CD4-positive, alpha-beta T cell treated with Interleukin-12 subunit alpha and Interleukin-12 subunit beta, for 1 hour (primary cell): ENCODE data around the gene GCN1.

Experiments
- DNase-seq: peaks from one replicate; pipeline ENCODE4 v3.0.0-alpha.2; 2020

The GCN1 gene

GRCh38 chr12:120136093-120136770 lies 58.3 kb downstream of the GCN1 start:
- DNase-seq, result no peak

DNA sequence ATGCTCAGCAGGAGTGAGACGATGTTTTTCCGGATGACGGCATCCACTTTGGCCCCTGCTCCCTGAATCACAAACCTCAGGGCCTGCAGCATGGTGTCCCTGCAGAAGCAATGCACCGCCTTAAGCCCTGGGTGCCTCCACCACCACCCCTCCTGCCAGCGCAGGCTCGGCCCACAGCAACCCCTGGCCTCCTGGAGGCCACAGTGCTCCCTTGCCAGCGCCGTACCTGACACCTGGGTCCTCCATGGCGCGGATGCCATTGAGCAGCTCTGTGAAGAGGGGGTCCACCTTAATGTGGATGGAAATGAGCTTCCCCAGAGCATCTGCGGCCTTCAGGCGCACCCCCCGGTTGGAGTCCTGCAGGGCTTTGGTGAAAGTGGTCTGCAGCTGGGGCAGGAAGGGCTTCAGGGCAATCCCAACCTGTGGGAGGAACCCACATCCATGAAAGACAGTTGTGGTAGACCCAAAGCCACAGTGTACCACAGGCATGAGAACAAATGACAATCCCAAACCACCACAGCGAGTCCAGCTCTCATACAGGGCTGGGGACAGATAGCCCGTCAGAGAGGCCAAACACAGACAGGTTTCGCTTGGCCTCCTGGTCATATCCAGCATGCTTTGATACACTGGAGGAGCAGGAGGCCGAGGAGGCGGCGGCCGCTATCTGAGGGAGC lies 60.1 kb downstream of the GCN1 start:
- no peak for DNase-seq

- no peak for DNase-seq
Measured at GRCh38 chr12:120132863-120133385, 61.6 kb downstream of the GCN1 start.

DNA sequence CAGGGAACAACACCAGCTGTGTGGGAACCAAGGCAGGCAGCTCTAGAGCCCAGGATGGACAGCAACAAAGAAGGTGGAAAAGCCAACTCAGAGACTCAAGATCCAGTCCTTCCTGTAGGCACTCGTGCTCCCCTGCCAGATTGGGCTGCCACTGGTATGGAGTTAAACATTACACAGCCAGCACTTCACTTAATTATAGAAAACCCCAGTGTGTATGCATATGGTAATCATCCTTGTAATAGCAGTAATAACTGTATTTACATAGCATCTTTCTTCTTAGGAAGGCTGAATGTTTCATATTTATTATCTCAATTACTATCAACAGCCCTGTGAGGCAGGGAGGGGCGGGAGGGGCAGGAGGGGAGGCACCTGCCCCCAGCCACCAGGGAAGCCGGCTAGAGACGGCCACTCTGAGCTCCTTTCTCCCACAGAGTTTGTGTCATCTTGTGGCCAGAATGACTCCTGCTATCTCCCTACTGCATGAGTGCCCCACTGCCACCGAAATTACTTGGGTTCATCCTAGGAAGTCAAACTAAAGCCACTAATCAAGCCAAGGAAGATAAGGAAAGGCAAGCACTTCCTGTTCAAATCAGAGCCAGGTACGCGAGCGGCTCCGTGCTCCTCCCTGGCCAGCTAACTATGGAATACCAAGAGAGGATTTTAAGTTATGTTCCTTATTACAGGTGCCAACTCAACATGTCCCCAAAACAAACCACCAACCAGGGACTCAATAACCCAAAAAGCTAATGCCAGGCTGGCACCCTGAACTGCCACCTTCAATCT lies 62.3 kb downstream of the GCN1 start:
- no peak for DNase-seq

DNA sequence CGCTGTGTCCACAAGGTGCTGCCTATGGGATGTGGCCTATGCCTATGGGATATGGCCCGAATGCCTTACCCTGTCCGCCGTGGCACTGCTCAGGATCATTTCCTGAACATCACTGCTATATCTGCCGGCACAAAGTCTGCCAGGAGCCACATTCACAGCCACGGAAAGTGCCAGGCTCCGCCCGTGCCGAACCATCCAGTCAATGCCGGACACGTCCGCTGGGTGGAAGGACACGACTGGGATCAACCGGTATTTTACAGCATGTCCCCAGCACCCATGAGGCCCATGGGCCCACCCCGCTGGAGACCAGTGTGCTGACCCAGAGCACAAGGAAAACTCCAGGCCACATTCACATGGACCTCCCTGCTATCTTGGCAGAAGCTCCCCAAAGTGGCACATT lies 63.4 kb downstream of the GCN1 start:
- DNase-seq, result no peak

DNA sequence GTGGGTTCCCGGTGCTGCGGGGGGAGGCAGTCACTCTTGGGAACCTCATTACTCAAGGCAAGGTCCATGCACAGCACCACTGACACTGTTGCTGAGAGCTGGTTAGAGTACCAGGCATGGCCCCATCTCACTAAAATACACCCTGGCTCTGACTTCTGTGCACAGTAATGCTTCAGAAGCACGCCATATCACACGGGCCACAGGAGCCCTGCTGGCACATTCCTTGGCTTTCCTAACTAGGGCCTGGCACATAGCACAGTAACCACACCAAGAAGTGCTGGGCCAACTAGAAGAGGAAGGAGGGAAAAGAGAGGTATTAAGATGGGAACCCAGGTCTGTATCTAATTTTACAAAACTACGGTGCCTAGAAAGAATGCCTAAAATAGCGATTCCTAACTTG lies 64.5 kb downstream of the GCN1 start:
- no peak for DNase-seq

DNA sequence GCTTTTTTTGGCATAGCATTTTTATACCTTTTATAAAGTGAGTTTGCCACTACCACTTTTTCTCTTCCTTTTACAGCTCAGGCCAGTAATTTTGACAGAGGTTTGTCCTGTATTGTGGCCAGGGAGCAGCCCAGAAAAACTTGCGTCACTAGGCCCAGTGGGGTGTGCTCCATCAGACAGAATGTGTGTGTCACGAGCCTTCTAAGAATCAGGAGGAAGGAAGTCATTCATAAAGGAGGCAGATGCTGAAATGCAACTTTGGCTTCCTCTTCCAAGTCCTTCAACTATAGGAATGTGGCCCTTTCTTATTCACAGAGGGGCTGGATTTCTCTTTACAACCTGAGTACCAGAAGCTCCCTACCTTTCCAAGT lies 67.9 kb downstream of the GCN1 start:
- no peak for DNase-seq

DNA sequence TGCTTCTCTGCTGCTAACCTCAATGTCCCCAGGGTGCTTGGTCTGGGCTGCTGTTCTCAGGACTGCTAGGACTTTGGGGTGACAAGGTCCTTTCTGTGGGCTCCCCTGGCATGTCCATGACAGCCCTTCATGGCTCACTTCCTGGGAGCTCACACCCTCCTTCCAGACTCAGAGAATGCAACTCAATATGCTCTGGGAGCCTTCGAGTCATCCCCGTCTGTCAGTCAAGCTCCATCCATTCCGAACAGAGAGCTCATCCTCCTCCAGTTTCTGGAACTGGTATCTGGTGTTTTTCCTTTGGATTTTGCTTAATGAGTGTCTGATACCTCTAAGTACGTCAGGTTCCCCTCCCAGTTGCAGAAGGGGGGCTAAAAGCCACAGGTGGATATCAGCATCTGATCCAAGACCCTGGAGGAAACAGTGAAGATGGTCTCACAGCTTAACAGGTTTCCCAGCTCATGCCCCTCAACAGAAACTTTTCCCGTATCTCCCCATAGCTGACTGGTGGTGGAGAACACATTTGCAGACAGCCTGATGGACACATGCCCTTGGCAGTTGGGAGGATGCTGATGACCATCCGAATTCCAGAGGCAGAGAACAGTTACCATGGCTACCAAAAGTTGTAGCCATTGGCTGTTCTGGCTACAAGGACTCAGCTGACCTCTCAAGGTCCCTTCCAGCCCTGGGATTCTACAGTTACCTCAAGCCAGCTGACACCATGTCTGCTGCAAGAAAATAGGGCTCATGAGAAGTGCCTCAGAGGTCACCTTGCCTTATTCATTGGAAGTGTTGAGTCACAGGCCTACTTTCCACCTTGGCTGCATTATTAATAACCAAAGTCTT lies 68.5 kb downstream of the GCN1 start:
- no peak for DNase-seq

- no peak for DNase-seq
Measured at GRCh38 chr12:120125029-120125428, 69.5 kb downstream of the GCN1 start.

DNA sequence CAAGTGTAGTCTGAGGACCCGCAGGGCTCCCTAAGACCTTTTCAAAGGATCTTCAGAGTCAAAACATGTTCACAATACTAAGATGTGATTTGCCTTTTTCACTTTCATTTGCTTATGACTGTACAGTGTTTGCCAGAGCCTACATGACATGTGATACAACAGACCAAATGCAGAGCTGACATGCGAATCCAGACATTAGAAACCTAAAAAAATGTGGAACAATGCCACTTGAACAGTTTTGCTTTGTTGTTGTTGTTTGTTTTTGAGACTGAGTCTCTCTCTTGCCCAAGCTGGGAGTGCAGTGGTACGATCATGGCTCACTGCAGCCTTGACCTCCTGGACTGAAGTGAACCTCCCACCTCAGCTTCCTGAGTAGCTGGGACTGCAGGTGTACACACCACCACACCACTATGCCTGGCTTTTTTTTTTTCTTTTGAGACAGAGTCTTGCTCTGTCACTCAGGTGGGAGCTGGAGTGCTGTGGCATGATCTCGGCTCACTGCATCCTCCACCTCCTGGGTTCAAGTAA lies 72.7 kb downstream of the GCN1 start:
- DNase-seq, result no peak

DNA sequence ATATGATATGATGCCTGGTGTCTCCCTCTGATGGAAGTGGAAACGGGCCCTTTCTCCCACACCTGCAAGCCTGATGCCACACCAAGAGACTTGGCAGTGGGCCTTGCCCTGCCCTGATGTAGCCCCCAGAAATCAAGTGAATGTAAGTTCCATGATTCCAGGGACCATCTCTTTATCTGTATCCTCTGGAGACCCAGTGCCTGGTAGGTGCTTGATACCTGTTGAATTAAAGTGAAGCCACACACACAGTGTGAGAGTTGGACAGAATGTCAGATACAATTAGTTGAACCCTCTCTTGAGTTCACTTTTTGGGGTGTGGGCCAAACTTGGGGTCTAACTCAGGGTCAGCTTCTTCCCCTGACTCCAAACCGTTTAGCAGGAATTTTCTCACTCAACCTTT lies 73.2 kb downstream of the GCN1 start:
- DNase-seq, result no peak

- peak; percentile 31 for DNase-seq
Measured at GRCh38 chr12:120119271-120119973, 75.1 kb downstream of the GCN1 start.

- DNase-seq, result no peak
Measured at GRCh38 chr12:120118321-120119061, 76.0 kb downstream of the GCN1 start.

- DNase-seq, result no peak
Measured at GRCh38 chr12:120117961-120118320, 76.6 kb downstream of the GCN1 start.

GRCh38 chr12:120116792-120117651 lies 77.5 kb downstream of the GCN1 start:
- peak; percentile 97 for DNase-seq

DNA sequence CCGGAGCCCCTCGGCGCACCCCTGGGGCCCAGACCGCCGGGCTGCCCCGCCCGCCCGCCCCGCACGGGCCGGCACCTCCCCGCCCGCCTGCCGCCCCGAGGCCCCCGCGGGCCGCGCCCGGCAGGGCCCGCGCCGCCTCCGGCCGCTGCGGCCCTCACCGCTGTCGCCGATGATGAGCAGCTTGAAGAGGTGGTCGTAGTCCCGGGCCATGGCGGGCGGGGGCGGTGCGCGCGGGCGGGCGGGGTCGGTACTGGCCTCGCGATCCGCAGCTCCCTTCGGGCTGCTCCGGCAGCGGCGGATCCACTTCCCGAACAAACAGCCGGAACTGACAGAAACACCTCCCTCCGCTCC lies 78.1 kb downstream of the GCN1 start, which contains the start of gene RAB35:
TSS of gene RAB35 (minus strand) at position 313 of the 351 bp plus-strand sequence. CDS start at position 210, 103 bp downstream.
- no peak for DNase-seq

DNA sequence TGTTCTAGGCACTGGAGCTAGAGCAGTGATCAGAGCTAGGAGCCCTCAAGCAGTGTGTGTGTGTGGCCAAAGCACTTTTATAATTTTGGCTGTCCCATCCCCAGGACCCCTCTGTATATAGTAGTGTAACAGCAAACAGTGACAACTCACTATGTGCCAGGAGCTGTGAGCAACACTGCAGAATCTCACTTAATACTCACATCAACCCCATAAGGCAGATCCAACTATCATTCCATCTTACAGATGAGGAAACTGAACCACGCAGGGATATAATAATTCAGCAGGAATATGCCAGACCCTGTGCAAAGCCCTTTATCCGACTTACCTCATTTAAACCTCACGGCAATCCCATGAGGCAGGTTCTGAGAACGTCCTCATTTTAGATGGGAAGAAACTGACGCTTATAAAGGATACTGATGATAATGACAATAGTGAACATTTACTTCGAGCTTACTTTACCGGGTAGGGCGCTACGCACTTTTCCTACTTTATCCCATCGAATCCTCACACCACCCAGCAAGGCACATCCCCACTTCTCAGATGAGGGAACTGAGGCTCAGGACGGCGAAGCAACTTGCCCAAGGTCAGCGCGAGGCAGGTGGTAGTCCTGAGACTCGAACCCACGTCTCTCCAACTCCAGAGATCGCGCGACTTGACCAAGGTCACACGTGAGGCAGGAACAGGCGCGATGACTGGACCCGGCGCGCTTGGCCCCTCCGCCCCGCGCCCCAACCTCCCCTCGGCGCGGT lies 78.6 kb downstream of the GCN1 start:
- peak; percentile 32 for DNase-seq

- DNase-seq, result no peak
Measured at GRCh38 chr12:120115066-120115465, 79.4 kb downstream of the GCN1 start.
